HG03108 (cell line): ENCODE measurements around the gene PDE6B.

ENCODE experiments used
- ATAC-seq: cut with Tn5 transposase; IDR thresholded peaks from one replicate; pipeline ENCODE4 v1.9.1; 2021; ENCODE audit warnings: moderate library complexity; ENCODE audit not compliant: unreplicated experiment

PDE6B gene

DNA sequence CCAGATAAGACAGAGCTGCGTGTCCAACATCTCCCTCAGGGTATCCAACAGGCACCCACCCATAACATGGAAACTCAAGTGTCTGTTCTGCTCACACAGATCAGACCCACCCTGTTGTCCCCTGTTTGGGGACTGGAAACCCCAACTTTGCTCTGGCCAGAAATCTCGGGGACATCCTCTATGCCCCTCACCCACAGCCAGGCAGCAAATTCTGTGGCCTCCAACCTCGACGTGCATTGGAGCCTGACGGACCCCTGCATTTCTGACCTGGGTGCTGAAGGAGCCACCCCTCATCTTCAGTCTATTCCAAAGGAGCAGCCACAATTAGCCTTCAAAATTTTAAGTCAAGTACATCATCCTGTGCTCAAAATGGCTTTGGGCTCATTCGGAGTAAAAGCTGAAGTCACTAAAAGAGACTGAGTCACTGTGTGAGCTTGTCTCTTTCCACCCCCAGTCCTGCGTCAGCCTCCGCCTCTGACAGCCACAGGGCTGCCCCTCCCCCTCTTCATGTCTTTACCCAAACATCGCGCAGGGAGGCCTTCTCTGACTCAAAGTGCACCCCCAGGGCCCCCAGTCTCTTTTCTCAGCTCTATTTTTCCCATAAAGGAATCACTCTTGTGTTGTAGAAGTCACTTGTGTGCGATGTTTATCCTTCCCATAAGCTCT, 24.4 kb upstream of the PDE6B start:
- no peak for ATAC-seq

- no peak for ATAC-seq
Measured at GRCh38 chr4:601612-602558, 23.5 kb upstream of the PDE6B start.

DNA sequence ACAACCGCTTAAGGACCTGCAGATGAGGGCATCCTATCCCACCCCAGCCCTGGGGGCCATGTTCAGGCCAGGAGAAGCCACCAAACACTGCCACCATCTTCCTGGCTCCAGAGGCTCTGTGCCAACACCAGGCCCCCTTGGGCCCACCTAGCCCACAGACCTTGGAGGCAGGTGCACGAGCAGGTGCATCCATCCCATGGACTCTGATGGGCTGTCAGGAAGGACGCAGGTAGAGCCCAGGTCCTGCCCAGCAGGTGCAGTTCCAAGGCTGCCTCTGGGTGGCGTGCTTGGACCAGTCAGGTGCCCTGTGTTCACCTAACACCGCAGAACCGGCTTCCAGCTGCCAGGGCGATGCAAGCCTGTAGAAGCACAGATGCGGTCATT, 22.8 kb upstream of the PDE6B start:
- no peak for ATAC-seq

- ATAC-seq, result no peak
Measured at GRCh38 chr4:604131-604530, 21.2 kb upstream of the PDE6B start.

DNA sequence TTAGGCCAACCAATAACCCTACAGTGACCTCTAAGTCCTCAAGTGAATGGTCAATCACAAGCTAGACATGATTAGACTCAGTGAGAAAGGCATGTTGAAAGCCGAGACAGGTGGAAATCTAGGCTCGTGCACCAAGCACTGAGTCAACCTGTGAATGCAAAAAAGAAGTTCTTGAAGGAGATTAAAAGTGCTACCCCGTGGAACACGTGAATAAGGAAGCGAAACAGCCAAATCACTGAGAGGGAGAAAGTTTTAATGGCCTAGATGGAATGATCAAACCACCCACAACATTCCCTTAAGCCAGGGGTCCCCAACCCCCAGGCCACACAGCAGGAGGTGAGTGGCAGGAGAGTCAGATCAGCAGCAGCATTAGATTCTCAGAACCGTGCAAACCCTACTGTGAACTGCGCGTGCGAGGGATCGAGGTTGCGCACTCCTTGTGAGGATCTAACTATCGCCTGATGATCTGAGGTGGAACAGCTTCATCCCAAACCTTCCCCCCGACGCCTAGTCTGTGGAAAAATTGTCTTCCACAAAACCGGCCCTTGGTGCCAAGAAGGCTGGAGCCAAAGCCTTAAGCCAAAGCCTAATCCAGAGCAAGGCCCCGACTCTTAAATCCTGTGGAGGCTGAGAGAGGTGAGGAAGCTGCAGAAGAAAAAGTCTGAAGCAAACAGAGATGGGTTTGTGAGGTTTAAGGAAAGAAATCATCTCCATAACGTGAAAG, 19.5 kb upstream of the PDE6B start:
- no peak for ATAC-seq

DNA sequence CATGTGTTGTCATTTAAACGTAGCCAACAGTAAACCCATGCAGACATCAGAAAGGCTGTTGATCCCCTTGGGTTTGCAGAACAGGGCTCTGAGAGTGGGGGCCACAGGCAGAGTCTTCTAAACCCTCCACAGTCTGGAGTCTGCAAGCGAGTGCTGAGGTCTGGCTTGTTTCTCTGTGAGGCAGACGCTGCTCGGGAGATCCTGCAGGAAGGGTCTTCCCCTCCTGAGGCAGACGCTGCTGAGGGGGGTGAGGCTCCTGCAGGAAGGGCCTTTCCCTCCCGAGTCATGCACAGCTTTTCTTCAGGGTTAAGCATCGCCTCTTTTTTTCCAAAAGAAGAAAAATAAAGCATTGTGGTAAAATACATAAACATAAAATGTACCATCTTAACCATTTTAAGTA, 17.1 kb upstream of the PDE6B start:
- ATAC-seq, result no peak

DNA sequence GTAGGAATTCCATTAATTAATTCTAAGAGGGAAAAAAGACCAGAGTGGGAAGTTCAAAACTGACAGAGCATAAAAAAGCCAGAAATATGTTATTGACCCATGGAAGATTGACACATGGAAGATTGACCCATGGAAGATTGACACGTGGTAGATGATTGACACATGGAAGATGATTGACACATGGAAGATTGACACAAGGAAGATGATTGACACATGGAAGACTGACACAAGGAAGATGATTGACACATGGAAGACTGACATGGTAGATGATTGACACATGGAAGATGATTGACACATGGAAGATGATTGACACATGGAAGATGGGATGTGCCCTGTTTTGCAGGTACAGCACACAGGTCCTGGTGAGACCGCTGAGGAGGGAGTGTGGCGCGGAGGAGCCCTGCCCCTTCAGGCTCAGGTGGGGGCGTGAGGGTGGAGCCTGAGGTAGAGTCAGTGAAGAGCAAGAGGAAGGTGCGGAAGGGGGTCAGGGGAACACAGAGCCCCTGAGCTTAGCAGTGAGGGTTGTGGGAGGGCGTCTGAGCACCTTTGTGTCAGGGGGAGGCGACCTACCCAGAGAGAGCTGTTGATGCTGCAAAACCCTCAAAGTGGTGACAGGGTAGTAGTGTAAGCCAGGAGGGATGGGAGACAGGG, 15.8 kb upstream of the PDE6B start:
- no peak for ATAC-seq

GRCh38 chr4:610411-611261, 14.7 kb upstream of the PDE6B start:
- no peak for ATAC-seq

DNA sequence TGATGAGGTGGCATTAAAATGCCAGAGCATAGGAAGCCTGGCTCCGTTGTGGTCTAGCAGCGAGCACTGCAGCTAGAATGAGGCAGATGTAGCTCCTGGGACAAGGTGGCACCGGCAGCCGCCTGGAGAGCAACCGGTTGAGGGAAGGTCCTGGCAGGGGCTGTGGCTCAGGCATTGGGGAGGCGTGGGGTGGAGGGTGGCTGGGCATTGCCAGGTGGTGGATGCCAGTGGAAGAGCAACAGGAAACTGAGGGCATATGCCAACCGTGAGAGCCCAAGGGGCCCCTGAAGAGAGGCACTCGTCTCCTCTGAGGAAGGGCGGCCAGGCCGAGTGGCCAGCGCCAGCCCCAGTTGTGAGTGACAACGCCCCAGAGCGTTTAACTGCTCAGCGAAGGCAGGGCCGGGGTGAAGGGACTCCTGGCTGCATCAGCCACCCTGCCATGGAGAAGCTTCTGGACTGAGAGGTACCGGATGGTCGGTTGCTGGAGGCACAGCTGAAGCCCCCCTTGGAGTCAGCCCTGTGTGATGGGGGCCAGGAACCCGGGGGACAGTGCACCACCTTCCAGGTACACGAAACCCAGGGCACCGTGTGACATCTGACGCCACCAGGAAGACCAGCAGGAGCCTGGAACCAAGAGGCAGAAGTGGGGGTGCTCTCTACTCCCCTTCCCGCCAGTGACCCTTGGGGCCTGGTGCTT, 13.2 kb upstream of the PDE6B start:
- ATAC-seq, result no peak

- ATAC-seq, result no peak
Measured at GRCh38 chr4:612749-613125, 12.6 kb upstream of the PDE6B start.

DNA sequence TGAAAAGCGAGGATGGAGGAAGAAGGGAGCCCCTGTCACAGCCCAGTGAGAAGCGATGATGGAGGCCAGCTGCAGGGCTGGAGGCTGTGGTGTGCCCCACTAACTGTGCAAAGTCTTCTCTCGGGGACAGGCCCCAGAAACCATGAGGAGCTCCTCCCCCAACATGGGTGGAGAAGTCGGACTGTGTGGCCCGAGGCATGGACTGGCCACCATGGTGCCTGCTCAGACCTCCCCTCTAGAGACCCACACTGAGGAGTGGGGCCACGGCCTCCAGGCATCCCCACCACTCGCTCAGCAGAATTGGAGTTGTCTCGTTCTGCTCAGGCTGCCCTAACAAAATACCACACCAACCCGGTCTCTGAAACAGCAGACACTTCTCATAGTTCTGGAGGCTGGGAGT, 12.2 kb upstream of the PDE6B start:
- ATAC-seq, result no peak

DNA sequence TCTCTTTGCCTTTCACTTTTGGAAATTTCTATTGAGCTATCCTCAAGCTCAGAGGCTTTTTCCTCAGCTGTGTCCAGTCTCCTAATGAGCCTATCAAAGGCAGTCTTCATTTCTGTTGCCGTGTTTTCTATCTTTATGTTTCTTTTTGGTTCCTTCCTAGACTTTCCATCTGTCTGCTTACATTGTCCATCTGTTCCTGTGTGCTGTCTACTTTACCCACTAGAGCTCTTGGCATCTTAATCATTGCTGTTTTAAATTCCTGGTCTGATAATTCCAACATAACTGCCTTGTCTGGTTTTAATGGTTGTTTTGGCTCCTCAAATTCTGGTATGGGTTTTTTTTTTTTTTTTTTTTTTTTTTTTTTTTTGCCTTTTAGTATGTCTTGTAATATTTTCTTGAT, 9.3 kb upstream of the PDE6B start:
- no peak for ATAC-seq

DNA sequence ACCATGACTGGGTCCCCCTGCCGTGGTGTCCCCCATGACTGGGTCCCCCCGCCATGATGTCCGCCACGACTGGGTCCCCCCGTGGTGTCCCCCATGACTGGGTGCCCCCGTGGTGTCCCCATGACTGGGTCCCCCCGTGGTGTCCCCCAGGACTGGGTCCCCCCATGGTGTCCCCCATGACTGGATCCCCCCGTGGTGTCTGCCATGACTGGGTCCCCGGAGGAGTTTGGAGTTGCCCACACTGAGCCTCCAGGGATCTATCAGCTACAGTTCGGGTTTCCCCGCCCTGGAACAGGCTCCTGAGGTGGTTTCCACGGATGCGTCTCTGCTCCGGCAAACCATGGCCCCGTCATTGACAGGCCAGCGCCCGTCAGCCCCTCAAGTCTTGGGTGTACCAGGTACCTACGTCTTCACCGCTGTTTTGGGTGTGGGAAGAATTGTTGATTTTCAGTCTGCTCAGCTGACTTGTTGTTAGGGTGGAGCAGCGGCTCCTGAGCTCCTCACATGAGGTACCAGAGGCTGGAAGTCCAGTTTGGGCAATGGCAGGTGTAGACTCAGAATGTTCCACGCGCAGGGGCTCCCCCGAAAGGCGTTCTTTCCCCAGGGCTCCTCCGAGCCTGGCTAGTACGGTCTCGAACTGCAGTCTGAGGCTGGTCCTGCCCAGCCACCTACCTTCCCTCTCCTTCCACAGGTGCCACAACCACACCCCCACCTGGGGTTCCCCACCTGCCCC, 8.3 kb upstream of the PDE6B start:
- ATAC-seq, result no peak

DNA sequence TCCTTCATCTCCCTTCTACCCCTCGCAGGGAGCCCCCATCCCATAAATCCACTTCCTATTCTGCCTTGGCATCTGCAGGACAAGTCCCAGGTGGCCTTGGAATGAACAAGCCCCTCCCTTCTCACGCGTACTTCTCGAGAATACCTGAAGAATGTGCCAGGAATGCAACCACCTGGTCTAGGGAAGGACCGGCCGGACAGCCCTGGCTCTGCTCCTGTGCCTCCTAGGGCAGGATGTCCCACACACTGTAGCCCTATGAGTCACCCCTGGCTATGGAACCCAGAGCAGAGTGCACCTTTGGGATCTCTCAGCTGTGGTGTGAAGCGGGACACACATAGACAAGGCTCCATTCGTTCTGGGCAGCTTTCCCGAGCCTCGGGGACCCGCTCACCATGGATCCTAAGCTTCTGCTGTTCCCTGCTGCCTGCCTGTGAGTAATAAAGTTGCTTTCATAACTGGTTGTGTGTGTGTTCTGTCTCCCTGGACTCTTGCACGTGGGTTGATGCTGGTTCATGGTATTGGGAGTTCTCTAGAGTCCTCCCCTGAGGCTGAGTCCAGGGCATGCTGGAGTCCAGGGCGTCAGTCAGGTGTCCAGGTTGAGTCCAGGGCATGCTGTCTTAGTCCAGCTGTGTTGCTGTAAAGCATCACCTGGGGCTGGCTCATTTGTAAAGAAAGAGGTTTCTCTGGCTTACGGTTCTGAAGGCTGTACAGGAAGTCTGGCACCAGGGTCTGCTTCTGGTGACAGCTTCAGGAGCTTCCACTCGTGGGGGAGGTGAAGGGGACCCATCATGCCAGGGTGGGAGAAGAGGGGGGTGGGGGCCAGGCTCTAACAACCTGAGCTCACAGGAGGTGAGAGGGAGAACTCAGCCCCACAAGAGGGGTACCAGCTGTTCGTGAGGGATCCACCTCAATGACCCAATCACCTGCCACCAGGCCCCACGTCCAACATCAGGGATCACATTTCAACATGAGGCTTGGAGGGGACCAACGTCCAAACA, 7.4 kb upstream of the PDE6B start:
- no peak for ATAC-seq

- ATAC-seq, result no peak
Measured at GRCh38 chr4:620201-620600, 5.2 kb upstream of the PDE6B start.

DNA sequence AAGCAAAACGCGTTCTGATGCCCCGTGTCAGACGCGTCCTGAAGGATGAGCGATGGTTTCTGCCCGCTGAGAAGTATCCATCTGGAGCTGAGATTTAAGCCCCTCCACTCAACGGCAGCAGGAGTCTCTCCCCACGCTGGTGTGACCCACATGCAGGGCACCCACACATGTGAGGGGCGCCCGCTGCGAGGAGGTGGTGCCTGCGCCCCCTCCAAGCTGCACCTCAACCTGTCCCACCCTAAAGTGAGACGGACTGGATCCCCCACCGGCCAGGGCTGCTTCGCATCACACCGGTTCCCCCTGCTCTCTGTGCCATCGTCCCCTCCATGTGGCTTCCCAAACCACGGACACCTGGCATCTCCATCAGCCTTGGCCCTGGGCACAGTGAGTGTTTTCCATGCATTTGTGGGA, 4.5 kb upstream of the PDE6B start:
- no peak for ATAC-seq

DNA sequence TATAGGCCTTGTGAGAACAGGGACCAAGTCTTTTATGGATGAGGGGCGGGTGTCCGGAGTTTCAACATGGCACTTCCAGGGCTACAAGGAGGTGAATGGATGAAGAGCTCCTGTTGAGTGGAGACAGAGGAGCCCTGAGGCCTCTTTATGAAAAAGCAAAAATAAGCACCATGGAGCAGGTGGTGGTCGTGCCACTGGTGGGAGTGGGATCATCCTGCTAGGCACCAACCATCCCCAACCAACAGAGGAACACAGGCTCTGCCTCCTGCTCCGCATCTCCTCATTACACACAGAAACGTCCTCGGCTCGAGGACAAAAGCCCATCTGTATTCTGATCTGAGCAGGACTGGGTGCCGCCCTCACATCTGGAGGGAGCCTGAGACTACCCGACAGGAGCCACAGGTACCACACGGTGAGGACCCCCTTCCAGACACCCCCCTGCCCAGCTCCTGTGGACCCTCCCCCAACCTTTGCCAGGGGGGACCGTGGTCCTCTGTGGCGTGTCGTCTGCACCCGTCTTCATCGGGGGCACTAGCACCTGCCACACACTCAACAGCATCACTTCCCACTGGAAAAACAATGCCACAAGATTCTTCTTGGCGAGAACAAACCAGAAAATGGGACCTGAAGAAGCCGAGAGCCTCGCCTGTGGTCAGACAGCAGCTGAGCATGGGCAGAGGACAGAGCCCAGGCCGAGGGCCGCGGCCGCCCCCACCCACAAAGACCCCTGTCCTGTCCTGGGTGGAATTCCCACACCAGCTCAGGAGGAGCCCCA, 3.9 kb upstream of the PDE6B start:
- no peak for ATAC-seq
